HG03159 (cell line): ENCODE measurements around the gene ZNF524.

Source experiments
- ATAC-seq: cut with Tn5 transposase; IDR thresholded peaks from one replicate; pipeline ENCODE4 v1.9.1; 2021; ENCODE audit warnings: mild to moderate bottlenecking, moderate library complexity; ENCODE audit not compliant: unreplicated experiment

ZNF524 gene

DNA sequence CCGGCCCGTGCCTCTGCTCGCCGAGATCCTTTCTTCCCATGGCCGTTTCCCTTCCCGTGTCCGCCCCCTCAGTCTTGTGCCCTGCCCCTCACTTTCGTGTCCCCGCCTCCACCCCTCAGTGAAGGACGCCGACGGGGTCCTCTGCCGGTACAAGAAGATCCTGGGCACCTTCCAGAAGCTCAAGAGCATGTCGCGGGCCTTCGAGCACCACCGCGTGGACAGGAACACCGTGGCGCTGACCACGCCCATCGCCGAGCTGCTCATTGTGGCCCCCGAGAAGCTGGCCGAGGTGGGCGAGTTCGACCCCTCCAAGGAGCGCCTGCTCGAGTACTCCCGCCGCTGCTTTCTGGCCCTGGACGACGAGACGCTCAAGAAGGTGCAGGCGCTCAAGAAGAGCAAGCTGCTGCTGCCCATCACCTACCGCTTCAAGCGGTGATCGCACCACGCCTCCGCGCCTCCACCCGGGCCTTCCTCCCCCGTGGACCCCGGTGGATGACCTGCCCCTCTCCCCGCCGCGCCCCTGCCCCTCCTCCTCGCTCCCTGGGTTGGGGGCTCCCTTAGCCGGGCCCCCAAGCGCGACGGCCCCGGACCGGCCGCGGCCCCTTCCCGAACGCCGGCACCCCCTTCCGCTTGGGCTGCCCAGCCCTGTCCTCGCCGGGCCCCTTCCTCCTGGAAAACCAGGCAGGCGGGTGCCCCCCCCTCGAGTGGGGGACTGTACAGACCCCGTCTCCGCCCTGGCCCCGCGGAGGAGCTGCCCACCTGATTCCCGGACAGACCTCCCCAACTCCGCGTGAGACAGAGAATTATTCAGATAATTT is 52.4 kb downstream of the ZNF524 start:
- no peak for ATAC-seq
